Small intestine (tissue), 7 donors: ENCODE data around the gene SLC17A8. TPM values are rescaled to one million over a fixed set of nuclear protein-coding genes. Genes with fewer than 3 reads are reported as not detected.
A peak's percentile ranks its signal among the peaks of the same experiment; 100 is the strongest.

Source experiments
- DNase-seq, 2 donors: peaks; one replicate each; pipeline versions ENCODE4 v3.0.0 to v3.0.0-alpha.2; 2013
- FAIRE-seq: peaks from 2 replicates; lab custom pipeline; 2012; peaks lifted over from hg19 to GRCh38; lab: Jason Lieb, UNC
- H3K27ac ChIP-seq, 3 donors: one replicate each; pipeline ENCODE4 v1.5.1; 2013; ENCODE audit warnings: low read length in 2 of 3, mild to moderate bottlenecking in 2 of 3, control low read depth in 1 of 3, inconsistent platforms in 1 of 3, low read depth in 1 of 3, moderate library complexity in 1 of 3
- H3K27me3 ChIP-seq, 3 donors: one replicate each; pipeline ENCODE4 v1.6.1; 2013; ENCODE audit warnings: low read length in 3 of 3, inconsistent platforms in 1 of 3; ENCODE audit not compliant: control insufficient read depth in 3 of 3, insufficient read depth in 3 of 3
- H3K36me3 ChIP-seq, 3 donors: one replicate each; pipeline ENCODE4 v1.6.1; 2013; ENCODE audit warnings: low read length in 3 of 3, inconsistent platforms in 1 of 3, low read depth in 1 of 3, mild to moderate bottlenecking in 1 of 3, moderate library complexity in 1 of 3; ENCODE audit not compliant: control insufficient read depth in 3 of 3, insufficient read depth in 2 of 3
- H3K4me1 ChIP-seq, 3 donors: one replicate each; pipeline ENCODE4 v1.6.1; 2013; ENCODE audit warnings: low read length in 2 of 3, inconsistent platforms in 1 of 3, low read depth in 1 of 3, mild to moderate bottlenecking in 1 of 3, moderate library complexity in 1 of 3; ENCODE audit not compliant: control insufficient read depth in 3 of 3, insufficient read depth in 2 of 3
- H3K4me3 ChIP-seq, 3 donors: one replicate each; pipeline ENCODE4 v1.5.1; 2013; ENCODE audit warnings: low read length in 3 of 3, control low read depth in 1 of 3, inconsistent platforms in 1 of 3, low read depth in 1 of 3, mild to moderate bottlenecking in 1 of 3, moderate library complexity in 1 of 3
- H3K9me3 ChIP-seq, 2 donors: one replicate each; pipeline ENCODE4 v1.6.1; 2013; ENCODE audit warnings: low read depth in 1 of 2, low read length in 1 of 2; ENCODE audit not compliant: control insufficient read depth in 2 of 2, insufficient read depth in 1 of 2
- WGBS, 3 donors: extraction: QIAGEN DNeasy Blood & Tissue Kit; methylation state at CpG; one replicate each; pipeline ENCODE4 v1.1.7; 2013; 5-methylcytosine and 5-hydroxymethylcytosine counted together
- polyA plus RNA-seq, 4 donors: library from polyadenylated mRNA; stranded (reverse) in 3 of 4; unstranded in 1 of 4; fragments of 200-250 nt in 3 of 4; fragments of 120-200 nt in 1 of 4; gene quantifications; one replicate each; pipeline versions ENCODE4 v1.2.1 to v1.2.3, GENCODE V29; 2013
- donor health status: healthy with polysubstance abuse.
- donor health status: control.
- donor health status: control.
- donor health status: Bipolar disorder and iron deficiency.
- donor health status: healthy.

Gene SLC17A8
- polyA plus RNA-seq, 4 donors, result 0.22 to 5.6 (median 1.6) TPM

DNA sequence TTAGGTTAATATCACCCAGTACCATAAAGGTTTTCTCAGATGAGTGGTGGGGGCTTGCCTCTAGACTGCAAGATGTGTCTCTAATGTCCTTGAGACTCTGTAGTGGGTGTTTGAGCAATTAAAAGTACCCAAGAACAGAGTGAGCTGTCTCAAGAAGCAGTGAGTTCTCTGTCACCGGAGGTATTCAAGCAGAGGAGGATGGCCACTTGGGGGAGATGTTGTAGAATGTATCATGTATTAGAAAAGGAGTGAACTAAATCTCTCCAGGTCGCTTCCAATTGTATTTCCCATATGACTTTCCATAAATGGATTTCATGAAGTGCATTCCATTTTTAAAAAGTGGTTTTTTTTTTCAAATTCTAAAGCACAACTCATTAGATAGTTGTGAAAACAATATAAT lies 35.0 kb downstream of the SLC17A8 start:
- Histone ChIP-seq H3K9me3 (no peaks in the 10 kb centered on the region), H3K36me3 (no peaks in the 10 kb centered on the region), H3K27me3 (no peaks in the 10 kb centered on the region), H3K4me1 (peaks cover 0 to 2% (median 0%) of the 10 kb centered on the region in 3 donors), H3K27ac (no peak overlapping the region), H3K4me3 (no peak overlapping the region)
- FAIRE-seq, result peak; percentile 10
- DNase-seq, result peak; percentile 60 to 84
- 19 to 51% (median 32%) methylated on average over 2 of the region's 2 CpGs for WGBS, 3 donors

DNA sequence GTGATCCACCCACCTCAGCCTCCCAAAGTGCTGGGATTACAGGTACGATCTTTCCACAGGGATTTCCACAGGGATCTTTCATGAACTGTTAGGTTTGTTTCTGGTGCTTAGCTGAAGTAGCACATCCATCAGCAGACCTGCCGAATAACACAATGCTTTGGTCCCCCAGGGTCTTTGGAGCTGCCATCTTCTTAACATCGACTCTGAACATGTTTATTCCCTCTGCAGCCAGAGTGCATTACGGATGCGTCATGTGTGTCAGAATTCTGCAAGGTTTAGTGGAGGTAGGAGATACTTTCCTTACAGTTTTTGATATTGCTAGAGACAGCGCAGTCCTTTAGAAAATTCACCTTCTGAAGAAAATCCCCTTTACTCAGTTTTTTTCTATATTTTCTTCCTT lies 36.3 kb downstream of the SLC17A8 start:
- no peak for FAIRE-seq
- Histone ChIP-seq H3K27ac (no peak overlapping the region), H3K9me3 (no peaks in the 10 kb centered on the region), H3K4me3 (no peak overlapping the region), H3K36me3 (no peaks in the 10 kb centered on the region), H3K27me3 (no peaks in the 10 kb centered on the region), H3K4me1 (peaks cover 0 to 7% (median 2%) of the 10 kb centered on the region in 3 donors)
- 92% methylated on average over 6 of the region's 6 CpGs for WGBS, 3 donors
- DNase-seq, result no peak

DNA sequence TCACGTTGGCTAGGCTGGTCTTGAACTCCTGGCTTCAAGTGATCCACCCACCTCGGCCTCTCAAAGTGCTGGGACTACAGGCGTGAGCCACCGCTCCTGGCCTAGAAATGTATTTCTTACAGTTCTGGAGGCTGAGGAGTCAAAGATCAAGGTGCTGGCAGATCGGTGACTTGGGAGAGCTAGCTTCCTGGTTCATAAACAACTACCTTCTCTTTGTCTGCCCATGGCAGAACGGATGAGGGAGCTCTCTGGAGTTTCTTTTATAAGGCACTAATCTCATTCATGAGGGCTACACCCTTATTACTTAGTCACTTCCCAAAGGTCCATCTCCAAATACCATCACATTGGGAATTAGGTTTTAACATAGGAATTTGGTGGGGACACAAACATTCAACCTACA lies 38.9 kb downstream of the SLC17A8 start:
- H3K27ac ChIP-seq, result no peak overlapping the region

DNA sequence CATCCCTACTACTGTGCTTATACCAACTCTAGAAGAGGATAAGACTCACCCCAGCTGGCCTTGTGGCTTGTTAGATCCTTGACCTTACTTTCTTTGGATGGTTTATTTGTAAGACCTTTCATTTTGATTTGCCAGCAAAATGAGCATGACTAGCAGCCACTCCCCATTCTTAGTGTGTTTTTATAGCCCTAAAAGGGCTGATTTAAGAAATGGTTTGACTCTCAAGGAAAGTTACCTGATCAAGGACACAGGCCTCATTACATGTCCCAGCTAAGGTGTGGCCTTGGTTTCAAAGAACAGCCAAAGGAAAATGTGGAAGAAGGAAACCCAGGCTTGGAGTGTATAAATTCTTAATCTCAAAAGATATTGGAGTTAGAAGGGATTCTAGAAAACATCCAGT lies 41.4 kb downstream of the SLC17A8 start:
- DNase-seq, result peak; percentile 73 to 92
- H3K27ac ChIP-seq, result peak overlapping the region; percentile 43 to 66 (median 55)
- H3K36me3 ChIP-seq, result no peaks in the 10 kb centered on the region
- H3K27me3 ChIP-seq, result no peaks in the 10 kb centered on the region
- no peak for FAIRE-seq
- H3K4me3 ChIP-seq, result no peak overlapping the region
- H3K9me3 ChIP-seq, result no peaks in the 10 kb centered on the region
- H3K4me1 ChIP-seq, result peaks cover 2 to 39% (median 2%) of the 10 kb centered on the region in 3 donors

More for the DNA sequence above, 38.9 kb downstream of the SLC17A8 start:
- Histone ChIP-seq H3K4me3 (no peak overlapping the region), H3K27me3 (no peaks in the 10 kb centered on the region), H3K36me3 (no peaks in the 10 kb centered on the region), H3K4me1 (peaks cover 0 to 27% (median 2%) of the 10 kb centered on the region in 3 donors), H3K9me3 (no peaks in the 10 kb centered on the region)
- FAIRE-seq (no peak), DNase-seq (peak; percentile 50 to 88)
- 33 to 69% (median 55%) methylated on average over 6 of the region's 6 CpGs for WGBS, 3 donors

DNA sequence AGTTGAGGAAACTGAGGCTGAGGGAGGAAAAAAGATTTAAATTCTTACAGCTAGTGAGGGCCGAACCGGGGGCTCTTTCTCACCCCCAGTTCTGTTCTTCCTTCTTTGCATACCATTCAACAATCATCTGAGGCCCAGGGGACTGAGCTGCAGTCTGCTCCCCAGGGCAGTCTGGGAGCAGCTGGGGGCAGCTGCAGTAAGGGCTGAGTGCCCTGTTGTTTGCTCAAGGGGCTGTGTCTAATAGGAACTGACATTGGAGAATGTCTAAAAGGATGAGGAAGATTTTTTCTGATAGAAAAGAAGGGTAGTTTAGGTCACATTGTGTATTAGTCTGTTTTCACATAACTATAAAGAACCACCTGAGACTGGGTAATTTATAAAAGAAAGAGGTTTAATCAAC lies 42.2 kb downstream of the SLC17A8 start:
- DNase-seq (peak in 1 of 2 donors; percentile 45), FAIRE-seq (no peak)
- peaks cover 2 to 39% (median 2%) of the 10 kb centered on the region in 3 donors for H3K4me1 ChIP-seq
- H3K9me3 ChIP-seq, result no peaks in the 10 kb centered on the region
- no peak overlapping the region for H3K4me3 ChIP-seq
- no peaks in the 10 kb centered on the region for H3K27me3 ChIP-seq
- 79 to 92% (median 80%) methylated on average over 2 of the region's 2 CpGs for WGBS, 3 donors
- H3K27ac ChIP-seq, result peak overlapping the region in 1 of 3 donors; percentile 66
- peaks cover 0 to 2% (median 0%) of the 10 kb centered on the region in 3 donors for H3K36me3 ChIP-seq

DNA sequence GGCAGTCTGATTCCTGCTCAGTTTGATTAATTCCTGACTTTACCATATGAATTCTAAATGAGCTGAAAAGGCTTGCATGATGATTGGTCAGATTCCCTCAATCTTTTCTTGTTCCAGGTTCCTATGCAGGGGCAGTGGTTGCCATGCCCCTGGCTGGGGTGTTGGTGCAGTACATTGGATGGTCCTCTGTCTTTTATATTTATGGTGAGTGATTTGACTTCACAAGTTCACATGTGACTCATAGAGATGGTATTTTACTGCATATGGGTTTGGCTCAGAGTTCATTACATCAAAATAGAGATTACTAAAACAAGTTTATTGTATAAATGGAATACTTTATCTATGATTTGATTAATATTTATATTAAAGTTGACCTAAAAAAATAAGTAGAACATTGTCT lies 44.8 kb downstream of the SLC17A8 start:
- DNase-seq (peak; percentile 72 to 85), FAIRE-seq (peak; percentile 53)
- peaks cover 2 to 38% (median 2%) of the 10 kb centered on the region in 3 donors for H3K4me1 ChIP-seq

DNA sequence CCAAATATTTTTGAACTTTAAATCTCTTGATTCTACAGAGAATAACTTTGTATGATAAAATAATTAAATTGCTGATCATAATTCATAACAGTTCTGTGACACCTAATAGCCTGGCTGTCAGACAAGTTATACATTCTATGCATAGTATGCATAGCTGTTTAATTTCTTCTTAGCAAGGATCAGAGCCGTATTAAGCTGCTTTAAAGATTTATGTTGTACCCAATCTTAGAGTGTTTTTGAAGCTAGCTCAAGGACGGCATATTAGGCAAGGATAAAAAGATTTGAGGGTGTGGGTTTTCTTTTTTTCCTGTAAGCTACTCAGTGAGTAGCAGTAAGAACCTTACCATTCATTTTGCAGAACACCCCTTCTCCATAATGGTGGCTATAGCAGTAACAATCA lies 45.9 kb downstream of the SLC17A8 start:
- Histone ChIP-seq H3K27ac (no peak overlapping the region), H3K4me3 (no peak overlapping the region), H3K27me3 (no peaks in the 10 kb centered on the region), H3K9me3 (peaks cover 0 to 4% of the 10 kb centered on the region in 2 donors), H3K36me3 (peaks cover 0 to 2% (median 0%) of the 10 kb centered on the region in 3 donors), H3K4me1 (peaks cover 0 to 37% (median 2%) of the 10 kb centered on the region in 3 donors)
- FAIRE-seq (no peak), DNase-seq (no peak)
- WGBS, 3 donors, result 71 to 92% (median 73%) methylated on average over 2 of the region's 2 CpGs

More for the DNA sequence above, 44.8 kb downstream of the SLC17A8 start:
- H3K27ac ChIP-seq, result peak overlapping the region in 1 of 3 donors; percentile 7
- H3K9me3 ChIP-seq, result peaks cover 0 to 4% of the 10 kb centered on the region in 2 donors
- no peak overlapping the region for H3K4me3 ChIP-seq
- H3K27me3 ChIP-seq, result no peaks in the 10 kb centered on the region
- peaks cover 0 to 2% (median 0%) of the 10 kb centered on the region in 3 donors for H3K36me3 ChIP-seq

DNA sequence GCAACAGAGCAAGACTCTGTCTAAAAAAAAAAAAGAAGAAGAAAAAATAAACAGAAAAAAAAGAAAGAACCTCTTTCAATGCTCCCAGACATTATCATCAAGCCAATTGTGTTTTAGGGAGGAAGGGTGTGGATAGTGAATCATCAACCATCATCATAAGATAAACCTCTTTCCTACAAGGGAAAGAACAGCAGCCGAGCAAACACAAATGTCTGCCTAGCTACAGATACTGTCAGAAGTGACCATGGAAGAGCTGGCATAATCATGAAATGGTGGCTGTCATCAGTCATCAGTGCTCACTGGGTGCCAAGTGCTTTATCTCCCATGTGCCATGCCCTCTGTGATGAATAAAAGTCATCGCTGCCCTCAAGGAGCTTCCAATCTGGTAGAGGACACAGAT lies 46.6 kb downstream of the SLC17A8 start:
- peaks cover 0 to 4% of the 10 kb centered on the region in 2 donors for H3K9me3 ChIP-seq
- no peak overlapping the region for H3K27ac ChIP-seq
- DNase-seq, result peak; percentile 54 to 57
- FAIRE-seq, result no peak
- H3K27me3 ChIP-seq, result no peaks in the 10 kb centered on the region
- H3K4me3 ChIP-seq, result no peak overlapping the region
- H3K36me3 ChIP-seq, result peaks cover 0 to 2% (median 0%) of the 10 kb centered on the region in 3 donors
- WGBS, 3 donors, result 49 to 77% (median 67%) methylated on average over 2 of the region's 2 CpGs
- H3K4me1 ChIP-seq, result peaks cover 0 to 33% (median 2%) of the 10 kb centered on the region in 3 donors
